ENCODE measurements around the gene MUC20. TPM values are rescaled to one million over a fixed set of nuclear protein-coding genes. Genes with fewer than 3 reads are reported as not detected.

MUC20 gene
- total and polyA plus RNA-seq, 2 of the 8 experiments (the other 6 are each of a cell fraction or from before 2014, with no cell fraction given), result 0.24 to 0.26 TPM

DNA sequence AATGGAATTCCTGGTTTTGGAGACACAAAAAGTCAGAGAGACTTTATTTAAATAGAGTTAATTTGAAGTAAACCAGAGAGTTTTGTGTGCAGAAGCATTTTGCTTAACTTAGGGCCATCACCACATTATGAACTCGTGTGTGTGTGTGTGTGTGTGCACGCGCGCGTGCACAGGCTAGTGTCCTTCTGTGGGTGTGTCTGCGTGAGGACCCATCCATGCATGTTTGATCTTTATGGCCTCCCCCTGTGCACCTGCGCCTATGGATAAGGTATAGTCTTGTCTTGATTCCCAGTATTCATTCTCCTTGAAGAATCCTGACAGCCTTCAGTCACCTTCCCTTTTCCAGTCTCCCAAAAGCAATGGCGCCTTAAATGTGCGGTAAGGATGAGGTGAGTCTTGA lies 26.0 kb downstream of the MUC20 start:
- H3K4me2 ChIP-seq (ENCODE audit: insufficient read depth in 1 of 2, low read depth in 2 of 2, low read length in 2 of 2), result no peak overlapping the region
- no peak overlapping the region for H2BK15ac ChIP-seq (ENCODE audit: low read length)
- H3K79me2 ChIP-seq (ENCODE audit: control insufficient read depth in 1 of 2, insufficient read depth in 2 of 2, low read length in 2 of 2), result no peaks in the 10 kb centered on the region
- ChIA-PET POLR2A (ENCODE audit: partially characterized antibody) (interaction anchor here (1.9 kb wide), 2 partner anchors 8 to 20 kb away, joined by 5 to 7 read pairs; no protein-coding TSS in a partner anchor), CTCF (ENCODE audit: partially characterized antibody) (interaction anchor here (0.7 to 3.2 kb wide), 10 partner anchors 7 to 252 kb away, joined by 3 to 14 read pairs (median 4); no protein-coding TSS in a partner anchor)
- H3K79me1 ChIP-seq (ENCODE audit: low read depth, low read length), result no peaks in the 10 kb centered on the region
- no peak overlapping the region for H3K27ac ChIP-seq (ENCODE audit: low read depth, low read length)
- H4K91ac ChIP-seq (replicated peaks; ENCODE audit: insufficient read length, low read length), result no peak overlapping the region
- no peak overlapping the region for H3K14ac ChIP-seq (ENCODE audit: insufficient read length)
- H3K9me3 ChIP-seq (ENCODE audit: insufficient read depth in 2 of 2, low read depth in 1 of 2, low read length in 1 of 2), result peaks cover 0 to 6% of the 10 kb centered on the region in 2 experiments; a peak in 1 of 4 replicates
- no peak overlapping the region for H3K23ac ChIP-seq (ENCODE audit: insufficient read length)
- H3K27me3 ChIP-seq (replicated peaks in 1 of 4; ENCODE audit: control insufficient read depth in 3 of 4, extremely low read depth in 1 of 4, insufficient read depth in 3 of 4, low read length in 3 of 4), result peaks cover 0 to 19% (median 16%) of the 10 kb centered on the region in 4 experiments; a peak in 6 of 7 replicates
- TF ChIP-seq, protein P1, sequence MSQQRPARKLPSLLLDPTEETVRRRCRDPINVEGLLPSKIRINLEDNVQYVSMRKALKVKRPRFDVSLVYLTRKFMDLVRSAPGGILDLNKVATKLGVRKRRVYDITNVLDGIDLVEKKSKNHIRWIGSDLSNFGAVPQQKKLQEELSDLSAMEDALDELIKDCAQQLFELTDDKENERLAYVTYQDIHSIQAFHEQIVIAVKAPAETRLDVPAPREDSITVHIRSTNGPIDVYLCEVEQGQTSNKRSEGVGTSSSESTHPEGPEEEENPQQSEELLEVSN (IDR thresholded peaks at IDR 0.05), result no peak
- TF ChIP-seq JUN (IDR thresholded peaks at IDR 0.05; ENCODE audit: low read depth, low read length), result no peak
- no peaks in the 10 kb centered on the region; a peak in 1 of 7 replicates for H3K4me1 ChIP-seq (replicated peaks in 1 of 4; ENCODE audit: control insufficient read depth in 3 of 4, insufficient read depth in 4 of 4, low read length in 3 of 4)
- 94% methylated on average over 9 of the region's 9 CpGs; no CpG with 5 or more reads in 1 of the 2 experiments for WGBS, 2 experiments (ENCODE audit: extremely low coverage in 1 of 2, insufficient coverage in 1 of 2, insufficient read length in 1 of 2, insufficient replicate concordance in 2 of 2, low coverage in 1 of 2, low lambda C conversion rate in 2 of 2, missing lambda C conversion rate in 1 of 2)
- no peak for DNase-seq (ENCODE audit: low read depth in 1 of 2, low spot score in 2 of 2)
- H4K8ac ChIP-seq (ENCODE audit: extremely low read depth, insufficient read depth, low read length), result no peak overlapping the region
- no peak overlapping the region for H2BK120ac ChIP-seq (replicated peaks; ENCODE audit: low read depth, low read length)
- H2BK12ac ChIP-seq (ENCODE audit: low read depth, low read length), result no peak overlapping the region
- H3K18ac ChIP-seq (ENCODE audit: extremely low read depth, low read length), result no peak overlapping the region
- no peaks in the 10 kb centered on the region for H3K36me3 ChIP-seq (ENCODE audit: control insufficient read depth in 2 of 4, insufficient read depth in 4 of 4, low read length in 3 of 4)
- H3K9ac ChIP-seq (replicated peaks in 1 of 4; ENCODE audit: extremely low read depth in 1 of 4, low read depth in 3 of 4, low read length in 3 of 4), result no peak overlapping the region
- FAIRE-seq, result no peak
- no peak overlapping the region for H4K5ac ChIP-seq (ENCODE audit: insufficient read length, low read depth, low read length)
- H4K20me1 ChIP-seq (replicated peaks in 1 of 2; ENCODE audit: control insufficient read depth in 1 of 2, insufficient read depth in 2 of 2, low read length in 2 of 2), result peaks cover 0 to 1% of the 10 kb centered on the region in 2 experiments
- no peaks in the 10 kb centered on the region for H3K23me2 ChIP-seq (ENCODE audit: low read depth, low read length)
- H2AFZ ChIP-seq (ENCODE audit: low read length), result no peak overlapping the region
- no peak overlapping the region for H2BK5ac ChIP-seq (ENCODE audit: low read depth, low read length)
- no peak overlapping the region for H3K56ac ChIP-seq (replicated peaks; ENCODE audit: insufficient read length, low read depth, low read length)
- 0 out of 2 replicates have a peak overlapping the region, but pooled peaks have one; percentile 48 for H2AK5ac ChIP-seq (ENCODE audit: low read depth, low read length)
- H2BK20ac ChIP-seq (ENCODE audit: low read length), result no peak overlapping the region
- no peak overlapping the region for H3K4ac ChIP-seq (replicated peaks; ENCODE audit: insufficient read length, low read depth, low read length)
- H3K4me3 ChIP-seq (ENCODE audit: extremely low read depth in 1 of 4, insufficient read depth in 2 of 4, low read depth in 3 of 4, low read length in 4 of 4), result no peak overlapping the region

Data from H1 (cell line).